Type B pancreatic cell (in vitro differentiated cells): ENCODE data around the gene IFRD1. TPM values are rescaled to one million over a fixed set of nuclear protein-coding genes. Genes with fewer than 3 reads are reported as not detected.

Experiments
- DNase-seq: peaks from one replicate; pipeline ENCODE4 v3.0.0; 2021; ENCODE audit warnings: mixed read lengths; ENCODE audit not compliant: unreplicated experiment; ENCODE audit errors: extremely low spot score
- H3K27ac Mint-ChIP-seq: 2 replicates; pipeline ENCODE4 v1.8.0; 2021; ENCODE audit warnings: mild to moderate bottlenecking, mixed read lengths
- H3K27me3 Mint-ChIP-seq: 2 replicates; pipeline ENCODE4 v1.8.0; 2021; ENCODE audit warnings: mixed read lengths
- H3K36me3 Mint-ChIP-seq: 2 replicates; pipeline ENCODE4 v1.8.0; 2021; ENCODE audit warnings: mixed read lengths
- H3K4me1 Mint-ChIP-seq: one replicate; pipeline ENCODE4 v1.8.0; 2021; ENCODE audit warnings: mixed read lengths; ENCODE audit not compliant: unreplicated experiment
- H3K4me3 Mint-ChIP-seq: 2 replicates; pipeline ENCODE4 v1.8.0; 2021; ENCODE audit warnings: mild to moderate bottlenecking, mixed read lengths
- H3K9me3 Mint-ChIP-seq: 2 replicates; pipeline ENCODE4 v1.8.0; 2021; ENCODE audit warnings: mixed read lengths
- total RNA-seq: library from RNA; stranded (reverse); gene quantifications from 2 replicates; pipeline ENCODE4 v1.2.1, GENCODE V29; 2021; ENCODE audit warnings: low replicate concordance
- TF ChIP-seq, protein P1 (sequence below): fragments of 200-600 bp; sonication (generic); conservative IDR thresholded peaks from 2 replicates; pipeline ENCODE4 v1.5.0; 2021; ENCODE audit warnings: antibody characterized with exemption, mild to moderate bottlenecking

Gene IFRD1
- total RNA-seq, 1 donor from 2014 or later, result 78.4 TPM

- TF ChIP-seq, protein P1, sequence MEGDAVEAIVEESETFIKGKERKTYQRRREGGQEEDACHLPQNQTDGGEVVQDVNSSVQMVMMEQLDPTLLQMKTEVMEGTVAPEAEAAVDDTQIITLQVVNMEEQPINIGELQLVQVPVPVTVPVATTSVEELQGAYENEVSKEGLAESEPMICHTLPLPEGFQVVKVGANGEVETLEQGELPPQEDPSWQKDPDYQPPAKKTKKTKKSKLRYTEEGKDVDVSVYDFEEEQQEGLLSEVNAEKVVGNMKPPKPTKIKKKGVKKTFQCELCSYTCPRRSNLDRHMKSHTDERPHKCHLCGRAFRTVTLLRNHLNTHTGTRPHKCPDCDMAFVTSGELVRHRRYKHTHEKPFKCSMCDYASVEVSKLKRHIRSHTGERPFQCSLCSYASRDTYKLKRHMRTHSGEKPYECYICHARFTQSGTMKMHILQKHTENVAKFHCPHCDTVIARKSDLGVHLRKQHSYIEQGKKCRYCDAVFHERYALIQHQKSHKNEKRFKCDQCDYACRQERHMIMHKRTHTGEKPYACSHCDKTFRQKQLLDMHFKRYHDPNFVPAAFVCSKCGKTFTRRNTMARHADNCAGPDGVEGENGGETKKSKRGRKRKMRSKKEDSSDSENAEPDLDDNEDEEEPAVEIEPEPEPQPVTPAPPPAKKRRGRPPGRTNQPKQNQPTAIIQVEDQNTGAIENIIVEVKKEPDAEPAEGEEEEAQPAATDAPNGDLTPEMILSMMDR, result no peak
- Mint-ChIP-seq H3K4me1 (no peaks in the 10 kb centered on the region), H3K9me3 (no peaks in the 10 kb centered on the region), H3K27me3 (no peaks in the 10 kb centered on the region), H3K36me3 (peaks cover 59% of the 10 kb centered on the region), H3K4me3 (no peak overlapping the region), H3K27ac (peak overlapping the region; percentile 78)
- no peak for DNase-seq
Measured at GRCh38 chr7:112462236-112462635, 12.0 kb downstream of the IFRD1 start.

DNA sequence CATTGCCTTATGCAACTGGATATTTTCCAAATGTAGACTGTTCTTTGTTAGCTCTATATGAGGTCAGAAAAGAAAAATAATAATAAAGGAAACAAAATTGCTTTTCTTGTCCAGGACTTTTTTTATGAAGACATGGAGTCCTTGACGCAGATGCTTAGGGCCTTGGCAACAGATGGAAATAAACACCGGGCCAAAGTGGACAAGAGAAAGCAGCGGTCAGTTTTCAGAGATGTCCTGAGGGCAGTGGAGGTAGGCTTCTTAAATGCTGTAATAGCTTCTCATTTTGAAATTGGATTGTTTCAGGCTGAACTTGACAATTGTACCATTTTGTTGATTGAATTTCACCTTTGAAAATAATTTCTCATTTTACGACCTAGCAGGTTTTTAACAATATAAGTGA lies 17.6 kb downstream of the IFRD1 start:
- peak overlapping the region; percentile 9 for H3K27ac Mint-ChIP-seq
- peaks cover 64% of the 10 kb centered on the region for H3K36me3 Mint-ChIP-seq
- no peaks in the 10 kb centered on the region for H3K9me3 Mint-ChIP-seq
- no peaks in the 10 kb centered on the region for H3K4me1 Mint-ChIP-seq
- no peaks in the 10 kb centered on the region for H3K27me3 Mint-ChIP-seq
- TF ChIP-seq, protein P1, result no peak
- DNase-seq, result no peak
- H3K4me3 Mint-ChIP-seq, result no peak overlapping the region

DNA sequence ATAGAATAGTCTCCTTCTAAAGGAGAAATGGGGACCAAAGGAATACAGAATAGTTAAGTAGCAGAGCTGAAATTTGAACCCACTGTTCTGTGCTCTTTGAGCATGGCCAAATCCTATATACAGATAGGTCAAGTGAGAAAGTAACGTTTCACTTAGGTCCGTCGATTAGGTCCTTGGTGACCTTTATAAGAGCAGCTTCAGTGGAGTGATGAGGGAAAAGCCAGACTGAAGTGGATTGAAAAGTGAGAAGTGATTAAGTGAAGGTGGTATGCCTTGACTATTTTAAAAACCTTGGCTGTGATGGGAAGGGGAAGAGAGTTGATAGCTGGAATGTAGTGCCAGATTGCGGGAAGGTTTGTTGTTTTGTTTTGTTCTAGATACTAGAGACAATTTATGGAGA lies 19.9 kb downstream of the IFRD1 start:
- Mint-ChIP-seq H3K4me1 (no peaks in the 10 kb centered on the region), H3K9me3 (no peaks in the 10 kb centered on the region), H3K36me3 (peaks cover 57% of the 10 kb centered on the region), H3K27ac (no peak overlapping the region), H3K4me3 (no peak overlapping the region), H3K27me3 (no peaks in the 10 kb centered on the region)
- DNase-seq, result no peak
- TF ChIP-seq, protein P1, result no peak

DNA sequence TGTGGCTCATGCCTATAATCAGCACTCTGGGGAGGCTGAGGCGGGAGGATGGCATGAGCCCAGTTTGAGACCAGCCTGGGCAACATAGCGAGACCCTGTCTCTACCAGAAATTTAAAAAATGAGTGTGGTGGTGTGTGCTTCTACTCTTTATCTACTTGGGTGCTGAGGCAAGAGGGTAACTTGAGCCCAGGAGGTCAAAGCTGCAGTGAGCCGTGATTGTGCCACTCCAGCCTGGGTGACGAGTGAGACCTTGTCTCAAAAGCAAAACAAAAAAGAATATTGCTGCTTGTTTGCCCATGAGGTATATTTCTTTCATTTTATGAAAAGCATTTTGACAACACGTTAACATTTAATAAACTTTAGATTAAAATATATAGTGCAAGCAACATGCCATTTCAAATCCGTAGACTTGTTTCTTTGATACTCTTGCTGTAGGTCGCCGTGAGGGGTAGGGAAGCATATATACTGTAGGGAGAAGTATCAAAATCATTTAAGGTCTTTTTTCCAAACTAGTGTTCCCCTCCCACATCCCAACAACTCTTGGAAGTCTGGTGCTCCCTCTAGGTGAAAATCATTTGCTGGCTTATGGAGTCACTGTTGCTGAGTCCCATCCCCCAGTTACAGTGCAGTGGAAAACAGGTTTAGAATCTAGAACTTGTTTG lies 26.3 kb downstream of the IFRD1 start:
- no peak for DNase-seq
- Mint-ChIP-seq H3K27me3 (no peaks in the 10 kb centered on the region), H3K36me3 (peaks cover 43% of the 10 kb centered on the region), H3K9me3 (no peaks in the 10 kb centered on the region), H3K4me1 (peaks cover 4% of the 10 kb centered on the region), H3K4me3 (no peak overlapping the region), H3K27ac (no peak overlapping the region)
- TF ChIP-seq, protein P1, result no peak

DNA sequence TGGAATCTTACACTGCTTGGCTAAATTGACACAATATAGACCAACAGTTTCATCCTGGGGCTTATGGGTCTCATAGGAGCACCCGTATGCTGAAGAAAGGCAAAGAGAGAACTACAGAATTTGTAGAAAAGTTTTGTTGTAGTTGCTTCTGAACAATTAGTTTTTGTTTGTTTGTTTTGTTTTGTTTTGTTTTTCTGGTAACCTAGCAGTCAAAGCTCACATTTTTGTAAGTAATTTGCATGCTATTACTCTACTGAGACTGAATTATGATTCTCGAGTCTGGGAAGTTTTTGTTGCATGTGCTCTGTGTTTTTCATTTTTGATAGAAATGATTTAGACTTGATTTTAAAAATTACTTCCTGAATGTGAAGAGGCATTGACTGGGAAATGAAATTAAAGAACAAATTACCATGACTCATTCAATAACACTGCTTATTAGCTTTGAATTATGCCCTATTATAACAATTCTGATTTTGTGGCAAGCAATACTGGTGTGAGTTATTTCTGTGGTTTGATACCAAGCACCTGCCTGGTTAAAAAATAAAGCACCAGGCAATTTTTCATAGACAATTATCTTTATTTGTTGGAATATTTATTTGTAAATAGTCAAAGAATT lies 31.0 kb downstream of the IFRD1 start:
- H3K27me3 Mint-ChIP-seq, result no peaks in the 10 kb centered on the region
- peaks cover 15% of the 10 kb centered on the region for H3K36me3 Mint-ChIP-seq
- DNase-seq, result no peak
- peaks cover 9% of the 10 kb centered on the region for H3K4me1 Mint-ChIP-seq
- no peaks in the 10 kb centered on the region for H3K9me3 Mint-ChIP-seq
- H3K4me3 Mint-ChIP-seq, result no peak overlapping the region
- TF ChIP-seq, protein P1, result no peak
- peak overlapping the region; percentile 84 for H3K27ac Mint-ChIP-seq
